ENCODE measurements around the gene MAPK8.
A peak's percentile ranks its signal among the peaks of the same experiment; 100 is the strongest.
"Not testable (repeated sequence)": the region's sequence is repeated elsewhere in the genome, so short reads cannot be mapped to it uniquely, and the experiment has no call there.

MAPK8 gene

DNA sequence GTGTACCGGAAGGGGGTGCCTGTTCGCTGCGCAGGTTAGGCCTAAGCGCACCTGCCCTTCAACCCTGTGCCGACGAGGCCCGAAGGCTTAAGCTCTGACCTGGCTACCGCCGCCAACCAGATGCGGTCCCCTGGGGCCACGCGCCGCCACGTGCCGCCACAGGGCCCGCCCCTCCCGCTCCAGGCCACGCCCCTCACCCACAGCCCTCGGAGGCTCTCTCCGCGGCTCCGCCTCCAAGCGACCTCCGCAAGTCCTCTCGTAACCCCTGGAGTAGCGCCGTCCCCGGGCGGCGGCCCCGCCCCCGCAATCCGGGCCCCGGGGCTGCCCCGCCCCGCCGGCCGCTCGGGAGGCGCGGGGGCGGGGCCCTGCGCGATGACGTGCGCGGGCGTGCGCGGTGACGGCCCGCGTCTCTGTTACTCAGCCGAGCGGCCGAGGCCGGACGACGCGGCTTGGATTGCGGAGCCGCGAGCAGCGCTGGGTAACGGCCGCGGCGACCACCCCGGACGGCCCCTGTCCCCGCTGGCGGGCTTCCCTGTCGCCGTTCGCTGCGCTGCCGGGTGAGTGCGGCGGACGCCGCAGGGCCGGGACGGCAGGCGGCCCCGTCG, at the start of gene MAPK8:
Gene MAPK8 (plus strand): TSS at position 413 of the 605 bp plus-strand sequence. CDS start 94,984 bp downstream, outside the sequence.
- H3K27ac Mint-ChIP-seq: peak within 1 kb of the TSS; percentile 82
- ATAC-seq: peak; percentile 87
- no peaks in the 10 kb centered on the region for H3K9me3 Mint-ChIP-seq
- peak; percentile 86 to 96 for DNase-seq (ENCODE audit: low spot score in 2 of 2)
- peak within 1 kb of the TSS; percentile 78 for H3K4me3 Mint-ChIP-seq
- H3K36me3 Mint-ChIP-seq: peaks cover 7% of the 10 kb centered on the region
- H3K4me1 Mint-ChIP-seq: peaks cover 20% of the 10 kb centered on the region

DNA sequence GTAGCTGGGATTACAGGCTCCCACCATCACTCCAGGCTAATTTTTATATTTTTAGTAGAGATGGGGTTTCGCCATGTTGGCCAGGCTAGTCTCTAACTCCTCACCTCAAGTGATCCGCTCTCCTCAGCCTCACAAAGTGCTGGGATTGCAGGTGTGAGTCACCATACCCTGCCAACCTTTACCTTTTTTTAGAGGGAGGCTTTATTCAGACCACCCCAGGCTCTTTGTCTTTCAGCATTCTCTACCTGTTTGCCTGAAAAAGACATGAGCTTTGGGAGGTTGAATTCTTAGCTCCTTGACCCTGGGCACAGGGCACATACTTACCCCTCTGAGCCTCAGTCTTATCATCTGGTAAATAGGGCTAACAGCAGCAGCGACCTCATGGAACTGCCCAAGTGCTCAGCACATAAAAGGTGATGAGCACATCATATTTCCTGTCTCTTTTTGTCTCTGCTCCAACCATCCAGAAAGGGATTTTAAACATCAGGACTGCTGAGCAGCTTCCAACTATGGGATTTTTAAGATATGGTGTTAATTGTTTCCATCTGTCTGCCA, 49.0 kb upstream of the MAPK8 start:
- ATAC-seq: no peak
- no peaks in the 10 kb centered on the region for H3K36me3 Mint-ChIP-seq
- H3K4me1 Mint-ChIP-seq: no peaks in the 10 kb centered on the region
- no peak overlapping the region for H3K4me3 Mint-ChIP-seq
- H3K9me3 Mint-ChIP-seq: no peaks in the 10 kb centered on the region
- no peak overlapping the region for H3K27ac Mint-ChIP-seq
- DNase-seq (ENCODE audit: low spot score in 2 of 2): no peak

DNA sequence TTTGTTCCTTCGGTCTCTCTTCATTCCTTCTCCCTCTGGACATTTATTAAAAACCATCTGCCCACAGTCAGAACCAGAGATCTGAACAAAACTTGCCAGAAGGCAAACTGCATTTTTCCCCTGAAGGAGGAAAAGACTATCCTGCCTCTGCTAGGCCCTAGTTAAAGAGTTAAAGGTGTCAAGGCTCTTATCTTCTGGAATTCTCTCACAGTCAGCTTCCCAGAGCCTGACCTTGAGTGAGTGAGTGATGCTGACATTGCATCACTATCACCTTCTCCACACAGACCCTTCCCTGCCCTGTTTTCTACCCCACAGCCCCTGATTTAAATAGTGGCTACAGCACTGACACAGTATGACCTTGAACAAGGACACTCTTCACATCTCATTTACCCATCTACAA, 48.4 kb upstream of the MAPK8 start:
- no peak overlapping the region for H3K4me3 Mint-ChIP-seq
- ATAC-seq: no peak
- DNase-seq (ENCODE audit: low spot score in 2 of 2): no peak
- no peaks in the 10 kb centered on the region for H3K9me3 Mint-ChIP-seq
- no peaks in the 10 kb centered on the region for H3K36me3 Mint-ChIP-seq
- no peak overlapping the region for H3K27ac Mint-ChIP-seq
- no peaks in the 10 kb centered on the region for H3K4me1 Mint-ChIP-seq

DNA sequence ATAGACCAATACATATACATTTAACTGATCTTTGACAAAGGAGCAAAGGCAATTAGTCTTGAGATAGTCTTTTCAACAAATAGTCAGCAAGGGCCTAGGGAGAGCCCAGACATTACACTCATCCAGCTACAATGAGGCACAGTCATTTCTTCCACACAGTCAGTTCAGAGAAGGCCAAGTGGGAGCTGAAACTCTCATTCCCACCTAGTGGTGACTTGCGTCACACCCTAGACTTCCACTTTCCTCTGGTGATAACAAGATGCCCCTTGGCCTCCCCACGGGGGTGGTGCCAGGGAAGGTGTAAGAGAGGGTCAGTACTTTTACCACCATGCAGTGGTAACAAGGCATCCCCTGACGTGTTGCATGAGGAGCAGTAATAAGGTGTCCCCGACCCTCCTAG, 39.9 kb upstream of the MAPK8 start:
- Mint-ChIP-seq H3K4me1 (peaks cover 8% of the 10 kb centered on the region), H3K4me3 (no peak overlapping the region), H3K9me3 (no peaks in the 10 kb centered on the region), H3K27ac (no peak overlapping the region), H3K36me3 (no peaks in the 10 kb centered on the region)
- ATAC-seq (peak; percentile 95), DNase-seq (ENCODE audit: low spot score in 2 of 2) (peak in 1 of 2 donors; percentile 55)

DNA sequence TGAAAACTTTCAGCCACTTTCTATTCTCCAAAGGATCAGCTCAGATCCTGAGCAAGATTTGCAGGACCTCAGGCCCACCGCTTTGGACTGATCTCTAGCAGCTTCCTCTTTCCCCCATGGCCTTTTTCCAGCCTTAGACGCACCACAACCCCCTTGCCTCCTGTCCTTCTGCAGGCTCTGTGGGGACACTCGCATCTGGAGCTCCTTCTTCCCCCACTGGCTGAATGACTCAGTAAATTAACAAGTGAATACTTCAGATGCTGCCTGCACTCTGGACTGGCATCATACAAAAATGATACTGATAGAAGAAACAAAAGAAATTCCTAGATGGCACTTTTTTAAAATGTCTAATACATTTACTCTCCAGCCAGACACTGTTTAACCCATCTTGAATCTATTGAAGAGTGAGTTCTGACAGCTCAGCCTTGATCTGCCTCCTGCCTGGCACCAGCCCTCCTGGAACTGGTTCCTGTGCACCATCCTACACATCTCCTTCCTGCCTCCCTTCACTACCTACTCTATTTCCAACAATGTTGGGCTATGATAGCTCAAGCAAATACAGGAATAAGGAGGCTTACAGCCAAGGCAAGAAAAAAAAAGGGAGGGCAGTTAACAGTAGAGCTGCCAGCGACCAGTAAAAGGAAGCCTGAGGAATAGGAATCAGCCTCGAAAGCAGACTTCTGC, 35.3 kb upstream of the MAPK8 start:
- ATAC-seq (no peak), DNase-seq (ENCODE audit: low spot score in 2 of 2) (peak in 1 of 2 donors; percentile 39)
- Mint-ChIP-seq H3K36me3 (no peaks in the 10 kb centered on the region), H3K4me3 (no peak overlapping the region), H3K27ac (no peak overlapping the region), H3K4me1 (peaks cover 8% of the 10 kb centered on the region), H3K9me3 (no peaks in the 10 kb centered on the region)

DNA sequence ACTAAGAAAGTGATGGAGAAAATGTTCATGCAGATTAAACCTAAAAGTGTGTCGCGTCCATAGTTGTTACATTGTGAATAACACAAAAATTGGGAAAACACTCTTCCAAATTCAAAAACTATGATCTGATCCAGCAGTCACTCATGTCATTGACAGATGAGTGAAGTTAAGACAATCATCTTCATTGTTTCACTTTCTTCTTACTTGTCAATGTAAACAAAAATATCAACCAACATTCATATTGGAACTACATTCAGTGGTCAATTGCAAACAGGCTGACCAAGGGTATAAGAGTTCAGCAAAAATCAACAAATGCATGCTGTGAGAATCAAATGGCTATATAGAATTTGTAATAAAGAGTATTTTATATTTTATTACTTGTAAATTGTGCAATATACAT, 33.8 kb upstream of the MAPK8 start:
- Mint-ChIP-seq H3K4me3 (no peak overlapping the region), H3K9me3 (no peaks in the 10 kb centered on the region), H3K27ac (no peak overlapping the region), H3K36me3 (no peaks in the 10 kb centered on the region), H3K4me1 (no peaks in the 10 kb centered on the region)
- ATAC-seq: no peak
- DNase-seq (ENCODE audit: low spot score in 2 of 2): no peak

DNA sequence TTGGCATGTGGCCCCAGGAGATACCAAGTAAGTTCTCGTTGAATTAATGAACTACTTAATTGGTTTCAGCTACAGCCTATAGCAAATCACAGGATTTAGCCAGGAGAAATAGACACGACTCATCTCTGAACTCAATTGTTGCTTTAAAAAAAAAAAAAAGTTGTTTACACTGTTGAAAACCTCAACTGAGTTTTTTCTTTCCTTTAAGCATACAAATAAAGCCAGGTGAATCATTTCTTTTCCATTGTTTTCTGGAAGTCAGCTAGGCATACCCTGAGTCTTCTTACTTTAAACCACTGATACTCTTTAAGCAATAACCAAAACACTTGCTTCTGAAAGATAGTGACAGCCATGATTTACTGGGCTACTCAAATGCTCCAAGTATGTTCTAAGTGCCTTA, 32.7 kb upstream of the MAPK8 start:
- H3K27ac Mint-ChIP-seq: no peak overlapping the region
- H3K4me3 Mint-ChIP-seq: no peak overlapping the region
- DNase-seq (ENCODE audit: low spot score in 2 of 2) (no peak), ATAC-seq (no peak)
- H3K36me3 Mint-ChIP-seq: no peaks in the 10 kb centered on the region
- H3K9me3 Mint-ChIP-seq: no peaks in the 10 kb centered on the region
- H3K4me1 Mint-ChIP-seq: no peaks in the 10 kb centered on the region

DNA sequence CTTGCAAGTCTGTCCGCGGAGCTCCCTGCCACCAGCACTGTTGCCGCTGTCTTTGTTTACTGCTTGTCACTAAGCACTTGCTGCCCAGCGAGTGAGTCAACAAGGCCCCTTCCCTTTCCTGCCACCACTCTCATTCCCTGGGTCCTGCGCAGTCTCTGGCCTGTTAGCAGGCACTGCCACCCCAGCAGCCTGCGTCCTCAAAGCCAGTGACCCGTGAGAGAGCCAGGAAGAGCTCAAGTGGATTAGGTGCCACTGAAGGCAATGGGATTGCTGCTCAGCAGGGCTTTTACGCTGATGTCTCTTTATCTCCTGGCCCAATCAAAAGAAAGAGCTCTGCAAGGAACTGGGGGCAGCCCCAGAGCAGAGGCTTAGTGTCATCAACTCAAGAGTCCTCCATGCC, 31.8 kb upstream of the MAPK8 start, which contains the start of gene FRMPD2:
Gene FRMPD2 (minus strand): TSS at position 61 of the 400 bp plus-strand sequence. CDS start 129 bp downstream, outside the sequence.
- DNase-seq (ENCODE audit: low spot score in 2 of 2) (peak in 1 of 2 donors; percentile 38), ATAC-seq (no peak)
- no peaks in the 10 kb centered on the region for H3K9me3 Mint-ChIP-seq
- no peak within 1 kb of the TSS for H3K4me3 Mint-ChIP-seq
- no peak within 1 kb of the TSS for H3K27ac Mint-ChIP-seq
- no peaks in the 10 kb centered on the region for H3K36me3 Mint-ChIP-seq
- no peaks in the 10 kb centered on the region for H3K4me1 Mint-ChIP-seq

DNA sequence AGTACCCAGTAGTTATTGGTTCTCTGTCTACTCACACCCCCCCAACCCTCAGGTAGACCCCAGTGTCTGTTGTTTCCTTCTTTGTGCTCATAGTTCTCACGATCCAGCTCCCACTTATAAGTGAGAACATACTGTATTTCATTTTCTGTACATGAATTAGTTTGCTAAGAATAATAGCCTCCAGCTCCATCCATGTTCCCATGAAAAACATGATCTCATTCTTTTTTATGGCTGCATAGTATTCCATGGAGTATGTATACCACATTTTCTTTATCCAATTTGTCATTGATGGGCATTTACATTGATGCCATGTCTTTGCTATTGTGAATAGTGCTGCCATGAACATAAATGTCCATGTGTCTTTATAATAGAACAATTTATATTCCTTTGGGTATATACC, 29.4 kb upstream of the MAPK8 start:
- Mint-ChIP-seq H3K36me3 (no peaks in the 10 kb centered on the region), H3K9me3 (no peaks in the 10 kb centered on the region), H3K4me1 (no peaks in the 10 kb centered on the region), H3K27ac (no peak overlapping the region), H3K4me3 (no peak overlapping the region)
- no peak for ATAC-seq
- DNase-seq (ENCODE audit: low spot score in 2 of 2): no peak

DNA sequence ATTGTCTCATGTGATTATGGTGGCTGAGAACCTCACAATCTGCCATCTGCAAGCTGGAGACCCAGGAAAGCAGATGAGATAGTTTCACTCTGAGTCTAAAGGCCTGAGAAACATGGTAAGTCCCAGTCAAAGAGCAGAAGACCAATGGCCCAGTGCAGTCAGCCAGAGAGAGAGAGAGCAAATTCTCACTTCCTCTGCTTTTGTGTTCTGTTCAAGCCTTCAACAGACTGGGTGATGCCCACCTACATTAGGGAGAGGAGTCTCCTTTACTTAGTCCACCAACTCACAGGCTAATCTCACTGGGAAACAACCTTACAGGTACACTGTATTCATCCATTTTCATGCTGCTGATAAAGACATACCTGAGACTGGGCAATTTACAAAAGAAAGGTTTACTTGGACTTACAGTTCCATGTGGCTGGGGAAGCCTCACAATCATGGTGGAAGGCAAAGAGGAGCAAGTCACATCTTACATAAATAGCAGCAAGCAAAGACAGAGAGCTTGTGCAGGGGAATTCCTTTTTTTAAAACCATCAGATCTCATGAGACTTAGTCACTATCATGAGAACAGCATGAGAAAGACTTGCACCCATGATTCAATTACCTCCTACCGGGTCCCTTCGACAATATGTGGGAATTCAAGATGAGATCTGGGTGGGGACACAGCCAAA, 27.3 kb upstream of the MAPK8 start:
- peak; percentile 63 for ATAC-seq
- DNase-seq (ENCODE audit: low spot score in 2 of 2): peak in 1 of 2 donors; percentile 29
- Mint-ChIP-seq H3K4me3 (no peak overlapping the region), H3K36me3 (no peaks in the 10 kb centered on the region), H3K4me1 (no peaks in the 10 kb centered on the region), H3K27ac (no peak overlapping the region), H3K9me3 (no peaks in the 10 kb centered on the region)

DNA sequence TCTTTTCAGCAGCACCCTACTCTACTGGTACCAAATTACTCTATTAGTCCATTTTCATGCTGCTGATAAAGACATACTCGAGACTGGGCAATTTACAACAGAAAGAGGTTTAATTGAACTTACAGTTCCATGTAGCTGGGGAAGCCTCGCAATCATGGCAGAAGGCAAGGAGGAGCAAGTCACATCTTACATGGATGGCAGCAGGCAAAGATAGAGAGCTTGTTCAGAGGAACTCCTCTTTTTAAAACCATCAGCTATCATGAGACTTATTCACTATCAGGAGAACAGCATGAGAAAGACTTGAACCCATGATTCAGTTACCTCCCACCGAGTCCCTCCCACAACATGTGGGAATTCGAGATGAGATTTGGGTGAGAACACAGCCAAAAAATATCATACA, 24.8 kb upstream of the MAPK8 start:
- not testable (repeated sequence) for H3K4me1 Mint-ChIP-seq; DNase-seq (ENCODE audit: low spot score in 2 of 2); ATAC-seq; H3K9me3 Mint-ChIP-seq; H3K36me3 Mint-ChIP-seq; H3K27ac Mint-ChIP-seq; H3K4me3 Mint-ChIP-seq

DNA sequence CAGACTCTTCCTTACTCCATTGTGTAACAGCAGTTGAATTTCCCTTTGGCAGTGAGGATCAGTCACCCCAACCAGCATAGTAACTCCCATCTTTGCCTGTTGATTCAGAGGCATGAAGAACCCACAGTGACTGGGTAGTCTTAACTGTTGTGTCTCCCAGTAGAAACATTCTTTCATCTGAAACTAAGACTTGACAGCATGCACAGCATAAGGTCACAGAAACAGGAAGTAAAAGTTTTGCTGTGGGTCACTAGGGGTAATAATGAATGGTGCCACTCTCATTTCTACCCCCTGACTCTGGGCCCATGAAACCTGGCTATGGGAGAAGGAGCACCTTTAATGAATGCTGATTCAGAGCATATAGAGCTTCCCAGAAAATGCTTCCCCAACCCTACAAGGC, 23.6 kb upstream of the MAPK8 start:
- Mint-ChIP-seq H3K36me3 (no peaks in the 10 kb centered on the region), H3K9me3 (no peaks in the 10 kb centered on the region), H3K4me3 (no peak overlapping the region), H3K27ac (no peak overlapping the region), H3K4me1 (peaks cover 8% of the 10 kb centered on the region)
- ATAC-seq (no peak), DNase-seq (ENCODE audit: low spot score in 2 of 2) (no peak)

DNA sequence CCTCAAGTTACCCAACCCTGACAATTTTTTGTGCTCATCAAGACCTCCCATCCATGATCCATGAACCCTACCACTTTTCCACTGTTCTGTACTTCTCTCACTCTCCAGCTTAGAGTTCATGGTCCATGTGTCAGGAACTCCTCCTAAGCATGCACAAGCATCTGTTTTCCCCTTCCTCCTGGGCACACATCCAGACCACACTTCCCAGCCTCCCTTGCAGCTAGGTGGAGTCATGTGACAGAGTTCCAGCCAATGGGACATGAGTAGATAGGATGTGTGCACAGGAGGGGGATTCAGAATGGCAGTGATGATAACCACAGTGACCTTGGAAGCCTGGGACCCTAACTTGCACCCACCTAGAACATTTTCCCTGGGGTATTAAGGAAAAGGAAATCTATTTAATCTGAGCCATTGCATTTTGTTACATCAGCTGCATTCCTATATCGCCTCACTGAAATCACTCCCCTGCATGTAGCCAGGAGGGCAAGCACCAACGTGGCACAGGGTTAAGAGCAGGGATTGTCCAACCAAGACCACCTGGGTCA, 22.4 kb upstream of the MAPK8 start:
- Mint-ChIP-seq H3K4me1 (peaks cover 13% of the 10 kb centered on the region), H3K27ac (no peak overlapping the region), H3K36me3 (no peaks in the 10 kb centered on the region), H3K4me3 (no peak overlapping the region), H3K9me3 (no peaks in the 10 kb centered on the region)
- no peak for ATAC-seq
- no peak for DNase-seq (ENCODE audit: low spot score in 2 of 2)

DNA sequence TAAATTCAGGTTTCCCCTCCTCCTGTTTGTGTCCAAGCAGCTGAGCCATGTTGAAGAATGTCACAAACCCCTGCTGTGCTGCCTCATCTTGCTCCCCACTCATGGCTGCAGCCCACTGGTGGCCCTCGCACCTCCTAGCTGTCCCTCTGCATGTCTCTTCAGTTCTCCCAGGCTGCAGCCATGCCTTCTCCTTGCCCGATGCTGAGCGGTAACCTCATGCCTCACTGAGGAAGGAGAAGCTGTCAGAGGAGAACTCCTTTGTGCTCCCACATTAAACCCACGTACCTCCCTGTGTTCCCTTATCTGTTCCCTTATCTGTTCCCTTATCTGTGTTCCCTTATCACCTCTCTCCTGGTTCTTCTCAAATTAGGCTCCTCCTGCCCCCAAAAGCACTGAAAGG, 21.7 kb upstream of the MAPK8 start:
- peaks cover 16% of the 10 kb centered on the region for H3K4me1 Mint-ChIP-seq
- DNase-seq (ENCODE audit: low spot score in 2 of 2) (no peak), ATAC-seq (no peak)
- no peak overlapping the region for H3K27ac Mint-ChIP-seq
- no peaks in the 10 kb centered on the region for H3K9me3 Mint-ChIP-seq
- no peaks in the 10 kb centered on the region for H3K36me3 Mint-ChIP-seq
- H3K4me3 Mint-ChIP-seq: no peak overlapping the region

DNA sequence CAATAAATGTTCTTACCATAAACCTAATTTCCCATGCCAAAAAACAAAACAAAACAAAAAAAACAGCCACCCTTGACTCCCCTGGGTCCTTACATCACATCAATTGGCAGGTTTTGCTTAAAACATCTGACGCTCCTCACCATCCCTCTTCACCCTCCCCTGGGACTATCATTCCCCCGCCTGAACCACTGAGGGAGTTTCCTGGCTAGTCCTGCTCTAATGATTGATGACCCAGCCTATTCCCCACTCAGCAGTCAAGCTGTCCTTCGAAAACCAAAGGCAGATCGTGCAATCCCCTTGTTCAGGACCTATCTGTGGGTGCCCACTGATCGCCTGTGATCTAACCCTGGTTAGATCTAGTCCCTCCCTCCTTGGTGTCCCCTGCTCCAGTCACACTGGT, 20.8 kb upstream of the MAPK8 start:
- ATAC-seq (no peak), DNase-seq (ENCODE audit: low spot score in 2 of 2) (no peak)
- Mint-ChIP-seq H3K27ac (no peak overlapping the region), H3K36me3 (no peaks in the 10 kb centered on the region), H3K4me1 (peaks cover 22% of the 10 kb centered on the region), H3K9me3 (no peaks in the 10 kb centered on the region), H3K4me3 (no peak overlapping the region)

Measured in stimulated activated effector memory CD8-positive, alpha-beta T cell treated with anti-CD3 and anti-CD28 coated beads, Interleukin-12 subunit alpha, Interleukin-12 subunit beta, amount 100 ng/mL, for 72 hours (primary cell).